HuH-7.5 (cell line): ENCODE results near the gene NSFL1C.
"Not testable (repeated sequence)": the region's sequence is repeated elsewhere in the genome, so short reads cannot be mapped to it uniquely, and the experiment has no call there.

ENCODE experiments used
- DNase-seq: peaks from one replicate; pipeline ENCODE4 v3.0.0; 2011; ENCODE audit warnings: low spot score

NSFL1C gene

DNA sequence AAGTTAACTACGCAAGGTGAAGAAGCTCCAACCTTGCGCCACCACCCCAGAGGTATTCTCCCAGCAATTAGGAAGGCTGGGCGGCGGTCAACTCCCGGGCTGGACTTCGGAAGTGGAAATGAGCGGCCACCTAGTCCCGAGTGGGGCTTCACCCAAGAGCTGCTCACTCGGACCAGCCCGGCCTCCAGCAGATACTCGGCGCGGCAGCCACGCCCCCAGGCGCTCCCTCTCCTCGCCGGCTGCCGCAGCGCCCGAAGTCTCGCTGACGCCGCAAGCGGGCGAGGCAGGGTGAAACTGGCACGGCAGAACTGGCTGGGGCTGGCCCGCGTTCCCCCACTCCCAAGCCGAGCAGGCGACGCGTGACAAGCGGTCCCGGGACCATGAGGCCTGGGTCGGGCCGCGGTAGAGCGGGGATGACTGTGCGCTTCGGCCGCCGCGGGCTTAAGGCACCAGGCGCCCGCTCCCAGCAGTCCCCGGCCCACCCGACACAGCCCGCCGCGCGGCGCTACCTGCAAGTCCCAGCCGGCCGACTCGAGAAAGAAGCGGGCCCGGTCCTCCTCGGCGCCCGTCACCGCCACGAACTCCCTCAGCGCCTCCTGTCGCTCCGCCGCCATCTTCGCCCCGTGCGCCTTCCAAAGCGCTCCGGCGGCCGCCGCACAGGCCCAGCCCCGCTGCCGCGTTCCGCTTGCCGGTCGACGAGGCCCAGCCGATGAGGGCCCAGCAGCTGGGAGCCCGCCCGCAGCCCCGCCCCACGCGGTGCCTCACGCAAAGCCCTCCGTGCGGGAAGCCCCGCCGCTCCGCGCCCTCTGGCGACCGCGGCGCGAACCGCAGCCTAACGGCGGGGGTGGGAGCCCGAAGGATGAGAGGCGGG lies at the start of gene NSFL1C:
NSFL1C (minus strand) TSS at position 639 of the 871 bp plus-strand sequence; CDS start at position 614, 25 bp downstream.
- peak; percentile 94 for DNase-seq

DNA sequence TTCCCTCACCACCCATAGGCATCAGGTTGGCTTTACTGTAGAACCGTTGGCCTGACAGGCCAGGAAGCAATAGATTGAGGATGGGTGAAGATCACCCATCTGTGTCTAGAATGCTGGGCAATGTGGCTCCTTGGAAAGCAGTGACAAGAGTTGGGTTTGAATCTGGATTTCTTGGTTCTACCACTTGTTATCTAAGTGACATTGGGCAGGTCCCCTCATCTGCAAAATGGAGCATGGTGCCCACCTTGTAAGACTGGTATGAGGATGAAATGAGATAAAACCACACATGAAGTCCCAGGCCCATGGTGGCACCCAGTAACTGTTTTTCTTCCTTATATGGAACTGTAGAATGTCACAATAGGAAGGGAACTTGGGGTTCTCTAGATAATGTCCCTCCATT lies 47.2 kb upstream of the NSFL1C start:
- no peak for DNase-seq

DNA sequence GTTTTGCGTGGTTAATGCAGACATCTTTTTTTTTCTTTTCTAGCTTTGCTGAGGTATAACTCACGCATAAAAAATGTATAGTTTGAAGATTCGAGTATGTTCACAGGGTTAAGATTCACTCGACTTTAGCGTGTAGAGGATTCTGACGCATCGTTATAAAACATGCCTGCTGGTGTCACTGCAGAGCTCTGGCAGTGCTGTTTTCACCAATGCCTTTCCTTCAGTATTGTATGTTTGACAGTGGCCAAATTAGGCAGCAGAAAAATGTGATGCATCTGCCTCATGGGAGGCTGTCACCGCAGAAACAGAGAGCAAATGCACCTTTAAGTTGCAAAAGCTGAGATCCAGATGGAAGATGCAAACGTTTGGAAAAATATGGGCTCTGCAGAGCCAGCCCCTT lies 42.6 kb upstream of the NSFL1C start:
- DNase-seq = no peak

DNA sequence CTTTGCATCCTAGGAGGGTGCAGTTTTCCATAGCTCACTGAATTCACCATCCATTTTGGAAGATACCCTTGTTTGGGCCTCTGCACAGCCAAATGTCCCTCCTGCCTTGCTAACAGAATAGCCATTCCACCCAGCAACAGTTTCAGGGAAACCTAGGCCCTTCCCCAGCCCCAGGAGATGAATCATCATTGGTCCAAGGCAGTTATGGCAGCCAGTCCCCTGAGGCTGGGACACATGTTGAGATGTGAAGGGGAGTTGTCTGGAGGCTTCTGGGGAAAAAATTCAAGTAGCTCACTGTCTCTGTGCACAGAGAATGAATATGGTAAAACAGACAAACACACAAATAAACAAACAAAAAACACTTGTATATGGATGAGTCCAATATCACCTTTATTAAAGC lies 41.9 kb upstream of the NSFL1C start:
- DNase-seq = no peak

DNA sequence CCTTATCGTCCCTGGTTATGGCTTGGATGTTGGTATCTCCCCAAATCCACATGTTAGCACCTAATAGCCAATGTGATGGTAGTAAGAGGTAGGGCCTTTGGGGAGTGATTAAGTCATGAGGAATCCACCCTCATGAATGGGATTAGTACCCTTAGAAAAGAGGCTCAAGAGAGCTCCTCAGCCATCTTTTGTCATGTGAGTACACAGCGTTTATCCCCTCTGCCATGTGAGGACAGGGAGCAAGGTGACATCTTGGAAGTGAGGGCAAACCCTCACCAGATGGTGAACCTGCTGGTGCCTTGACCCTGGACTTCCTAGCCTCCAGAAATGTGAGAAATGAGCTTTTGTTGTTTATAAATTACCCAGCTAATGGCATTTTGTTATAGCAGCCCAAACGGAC lies 40.6 kb upstream of the NSFL1C start:
- no peak for DNase-seq

DNA sequence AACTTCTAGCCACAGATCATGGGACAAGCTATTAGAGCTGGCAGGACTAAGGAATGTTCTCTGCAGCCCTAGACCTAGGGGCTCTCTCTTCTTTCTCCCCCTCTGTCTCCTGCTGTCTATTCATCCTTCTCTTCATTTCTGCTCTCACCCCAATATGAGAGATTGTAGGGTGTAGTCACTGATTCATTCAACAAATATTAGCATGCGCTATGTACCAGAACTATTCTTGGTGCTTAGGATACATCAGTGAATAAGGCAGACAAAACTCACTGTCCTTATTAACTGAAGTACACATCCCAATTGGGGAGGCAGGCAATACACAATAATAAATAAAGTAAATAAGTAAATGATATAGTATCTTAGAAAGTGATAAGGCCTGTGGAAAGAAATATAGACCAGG lies 39.2 kb upstream of the NSFL1C start:
- no peak for DNase-seq

DNA sequence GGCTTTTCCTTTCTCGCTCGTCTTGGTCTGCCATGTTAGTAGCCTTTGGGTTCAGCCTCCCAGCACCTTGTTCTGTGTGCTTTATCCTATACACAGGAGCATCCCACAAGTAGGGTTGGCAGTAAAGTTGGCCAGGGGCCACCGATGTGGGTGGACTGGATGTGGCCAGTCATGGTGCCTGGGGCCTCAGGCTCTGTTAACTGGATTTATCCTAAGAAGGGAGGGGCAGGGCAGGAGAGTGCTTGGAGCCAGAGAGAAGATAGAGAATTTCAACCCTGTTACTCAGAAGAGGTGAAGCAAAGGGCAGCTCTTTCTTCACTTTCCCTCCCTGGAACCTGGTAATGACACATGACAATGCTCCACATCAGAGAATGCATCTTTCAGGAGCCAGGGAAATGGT lies 38.7 kb upstream of the NSFL1C start:
- DNase-seq = no peak

DNA sequence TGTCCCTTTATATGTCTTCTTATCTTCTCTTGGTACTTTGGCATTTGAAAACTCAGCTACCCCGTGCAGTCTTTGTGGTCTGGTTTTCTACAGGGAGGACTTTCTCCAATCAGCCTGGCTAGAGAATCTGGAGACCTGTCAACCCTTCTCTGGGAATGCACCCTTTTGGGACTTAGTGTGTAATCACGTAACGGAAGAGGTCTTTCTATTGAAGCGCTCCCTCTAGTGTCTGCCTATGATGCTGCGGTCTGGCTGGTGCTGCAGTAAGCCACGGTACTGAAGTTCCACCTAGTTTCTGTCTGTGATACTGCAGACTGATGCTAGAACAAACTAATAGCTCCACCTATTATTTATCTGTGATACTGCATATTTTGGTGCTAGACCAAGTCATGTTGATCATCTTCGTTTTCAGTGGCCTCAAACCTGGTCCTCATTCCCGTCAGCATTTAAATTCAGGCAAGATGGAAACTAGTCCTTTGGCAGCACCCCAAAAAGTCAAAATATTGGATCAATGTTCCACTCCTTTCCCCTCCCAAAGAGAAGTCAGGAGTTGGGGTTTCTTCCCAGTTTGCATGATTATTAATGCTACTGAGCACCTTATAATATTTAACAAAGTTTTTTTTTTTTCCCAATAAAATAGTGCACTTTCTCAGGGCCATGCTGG lies 37.0 kb upstream of the NSFL1C start:
- peak; percentile 58 for DNase-seq

DNA sequence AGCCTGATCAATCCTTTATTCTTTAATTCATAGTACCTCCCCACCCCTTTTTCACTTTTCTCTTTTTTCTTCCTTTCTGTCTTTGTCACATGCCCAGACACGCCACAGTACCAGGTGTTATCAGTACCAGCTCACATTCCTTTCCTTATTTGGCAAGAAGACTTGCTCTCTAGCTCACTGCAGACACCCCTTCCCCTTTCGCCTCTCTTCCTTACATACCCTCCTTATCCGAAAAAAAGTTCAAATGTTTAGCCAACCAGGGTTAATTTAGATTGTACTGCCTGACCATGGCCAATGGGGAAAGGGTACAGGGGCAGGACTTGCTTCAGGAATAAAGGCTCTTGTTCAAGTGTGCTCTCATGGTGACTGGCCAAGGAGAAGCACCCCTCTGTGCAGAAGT lies 33.8 kb upstream of the NSFL1C start:
- no peak for DNase-seq

DNA sequence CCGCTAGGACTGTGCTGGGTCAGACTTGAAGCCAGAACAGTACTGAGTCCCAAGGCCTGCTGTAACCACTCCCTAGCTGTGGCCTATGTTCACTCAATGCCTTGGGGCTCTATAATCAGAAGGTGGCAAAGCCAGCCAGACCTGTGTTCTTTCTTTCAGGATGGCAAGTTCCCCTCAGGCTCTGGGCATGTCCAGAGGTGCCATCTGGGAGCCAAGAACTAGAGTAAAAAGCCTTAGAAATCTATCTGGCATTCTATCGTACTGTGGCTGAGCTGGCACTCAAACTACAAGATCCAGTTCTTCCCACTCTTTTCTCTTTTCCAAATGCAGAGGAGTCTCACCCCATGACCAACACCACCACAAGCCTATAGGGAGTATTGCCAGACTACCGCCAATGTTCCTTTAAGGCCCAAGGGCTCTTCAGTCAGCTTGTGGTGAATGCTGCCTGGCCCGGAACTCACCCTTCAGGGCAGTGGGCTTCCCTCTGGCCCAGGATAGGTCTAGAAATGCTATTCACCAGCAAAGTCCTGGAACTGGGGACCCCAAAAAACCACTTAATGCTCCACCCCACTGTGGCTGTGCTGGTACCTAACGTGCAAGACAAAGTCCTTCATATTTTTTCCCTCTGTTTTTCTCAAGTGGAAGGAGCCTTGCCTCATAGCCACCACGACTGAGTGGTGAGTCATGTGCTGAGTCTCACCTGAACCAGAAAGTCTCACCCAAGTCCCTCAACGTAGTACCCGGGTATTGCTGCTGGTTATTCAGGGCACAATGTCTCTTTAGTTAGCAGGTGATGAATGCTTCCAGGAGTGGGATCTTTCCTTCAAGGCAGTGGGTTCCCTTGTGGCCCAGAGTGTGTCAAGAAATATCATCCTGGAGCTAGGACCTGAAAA lies 33.1 kb upstream of the NSFL1C start:
- DNase-seq = no peak

DNA sequence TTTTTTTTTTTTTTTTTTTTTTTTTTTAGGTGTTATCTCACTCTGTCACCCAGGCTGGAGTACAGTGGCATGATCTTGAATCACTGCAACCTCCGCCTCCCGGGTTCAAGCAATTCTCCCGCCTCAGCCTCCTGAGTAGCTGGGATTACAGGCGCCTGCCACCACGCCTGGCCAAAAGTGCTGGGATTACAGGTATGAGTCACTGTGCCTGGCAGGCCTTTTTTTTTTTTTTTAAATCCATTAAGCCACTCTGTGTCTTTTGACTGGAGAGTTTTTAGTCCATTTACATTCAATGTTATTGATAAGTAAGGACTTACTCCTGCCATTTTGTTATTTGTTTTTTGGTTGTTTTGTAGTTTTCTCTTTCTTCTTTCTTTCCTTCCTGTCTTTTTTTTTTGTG lies 30.7 kb upstream of the NSFL1C start:
- not testable (repeated sequence) for DNase-seq

DNA sequence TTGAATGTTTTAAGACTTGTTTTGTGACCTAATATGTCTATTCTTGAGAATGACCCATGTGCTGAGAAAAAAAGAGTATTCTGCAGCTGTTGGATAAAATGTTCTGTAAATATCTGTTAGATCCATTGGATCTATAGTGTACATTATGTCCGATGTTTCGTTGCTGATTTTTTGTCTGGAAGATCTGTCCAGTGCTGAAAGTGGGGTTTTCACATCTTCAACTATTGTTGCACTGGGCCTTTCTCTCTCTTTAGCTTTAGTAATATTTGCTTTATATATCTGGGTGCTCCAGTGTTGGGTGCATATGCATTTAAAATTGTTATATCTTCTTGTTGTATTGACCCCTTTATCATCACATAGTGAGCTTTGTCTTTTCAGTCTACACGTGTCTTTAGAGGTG lies 30.3 kb upstream of the NSFL1C start:
- no peak for DNase-seq

DNA sequence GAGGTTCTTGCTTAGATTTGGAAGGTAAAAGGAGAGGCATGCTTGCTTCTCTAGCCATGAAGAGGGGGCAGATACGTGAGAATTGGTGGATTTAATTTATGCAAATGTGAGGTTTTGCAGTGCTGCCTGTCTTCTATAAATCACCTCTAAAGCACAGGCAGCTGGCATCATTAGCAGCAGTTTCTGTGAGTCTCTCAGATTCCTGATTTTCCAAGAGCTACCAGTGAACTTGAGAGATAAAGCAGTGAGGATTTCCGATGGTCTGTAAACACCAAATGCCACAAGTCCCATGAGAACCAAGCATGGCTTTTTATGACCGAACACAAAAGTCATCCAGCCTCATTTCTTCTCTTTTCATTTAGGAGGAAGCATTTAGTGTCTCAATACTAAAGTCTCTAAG lies 27.8 kb upstream of the NSFL1C start:
- DNase-seq = no peak

DNA sequence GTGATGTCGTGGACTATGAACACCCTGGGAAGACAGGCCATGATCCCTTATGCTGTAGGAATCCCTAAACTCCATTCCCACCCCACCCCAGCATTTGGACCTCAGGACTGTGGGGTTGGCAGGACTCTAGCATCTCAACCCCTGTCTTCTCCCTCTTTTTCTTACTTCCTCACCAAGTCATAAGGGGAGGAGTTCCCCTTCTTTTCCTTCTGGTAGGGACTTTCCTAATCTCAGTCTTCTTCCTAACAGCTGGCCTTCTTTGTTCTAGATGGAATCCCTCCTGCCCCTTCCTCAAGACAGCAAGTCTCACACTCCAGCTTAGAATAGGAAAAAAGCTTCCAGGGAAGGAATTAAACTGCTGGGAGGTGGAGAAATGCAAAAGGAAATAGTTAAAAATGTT lies 26.9 kb upstream of the NSFL1C start:
- DNase-seq = no peak

DNA sequence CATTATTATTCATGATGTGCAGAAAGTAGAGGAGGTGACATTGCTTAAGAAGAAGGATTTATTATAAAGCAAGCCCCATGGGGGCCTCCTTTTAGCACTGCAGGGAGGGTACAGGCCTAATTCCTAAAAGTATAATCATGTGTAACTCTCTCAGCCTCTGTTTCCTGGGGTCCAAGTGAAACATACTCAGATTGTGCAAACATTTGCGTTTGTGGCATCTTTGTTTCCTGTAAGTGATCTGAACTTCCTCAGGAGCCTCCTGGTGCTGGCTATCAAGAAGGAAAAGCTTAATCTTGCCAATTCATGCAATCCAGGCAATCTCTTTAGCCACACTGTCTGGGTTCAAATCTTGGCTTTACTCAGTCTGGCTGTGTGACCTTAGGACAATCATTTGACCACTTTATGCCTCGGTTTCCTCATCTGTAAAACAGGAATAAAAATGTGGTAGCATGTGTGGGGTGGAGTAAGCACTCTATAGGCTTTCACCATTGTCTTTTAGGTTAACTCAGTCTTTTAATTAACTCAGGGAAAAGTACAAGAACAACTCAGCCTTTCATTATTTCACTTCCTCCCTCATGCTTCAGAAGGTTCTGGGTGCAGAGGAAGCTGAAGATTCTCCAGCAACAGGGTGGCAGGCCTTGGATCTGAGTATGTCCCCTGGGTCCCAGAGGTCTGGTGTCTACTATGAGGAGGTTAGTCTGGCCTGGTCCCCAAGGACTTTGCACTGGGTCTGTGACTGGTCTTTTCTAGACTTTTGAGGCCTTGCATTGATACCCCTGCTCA lies 25.4 kb upstream of the NSFL1C start:
- no peak for DNase-seq

DNA sequence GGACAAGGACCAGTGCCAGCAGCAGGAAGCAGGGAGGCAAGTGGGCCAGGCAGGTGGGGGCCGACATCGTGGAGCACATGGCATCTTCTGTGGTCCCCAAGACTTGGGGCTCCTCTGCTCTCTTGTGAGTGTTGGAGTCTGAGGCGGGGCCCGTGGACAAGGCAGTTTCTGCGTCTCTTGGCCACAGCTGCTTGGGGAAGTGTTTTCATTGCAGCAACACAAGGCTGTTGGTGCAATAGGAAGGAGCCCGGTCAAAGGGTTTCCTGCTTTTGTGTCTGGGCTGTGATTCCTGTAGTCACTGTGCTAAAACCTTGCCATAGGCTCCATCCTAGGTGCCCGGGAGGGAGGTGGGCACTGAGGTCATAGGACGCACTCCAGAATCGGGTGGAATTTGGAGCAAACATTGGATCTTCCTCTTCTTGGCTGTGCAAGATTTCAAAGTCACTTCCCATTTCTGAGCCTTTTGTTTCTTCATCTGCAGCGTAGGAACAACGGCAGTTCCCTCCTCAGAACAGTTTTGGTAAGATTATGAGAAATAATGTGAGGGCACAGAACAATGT lies 24.7 kb upstream of the NSFL1C start, which contains the start of gene SIRPB2:
SIRPB2 (minus strand) TSS at position 140 of the 560 bp plus-strand sequence; CDS start at position 79, 61 bp downstream.
- DNase-seq = no peak

DNA sequence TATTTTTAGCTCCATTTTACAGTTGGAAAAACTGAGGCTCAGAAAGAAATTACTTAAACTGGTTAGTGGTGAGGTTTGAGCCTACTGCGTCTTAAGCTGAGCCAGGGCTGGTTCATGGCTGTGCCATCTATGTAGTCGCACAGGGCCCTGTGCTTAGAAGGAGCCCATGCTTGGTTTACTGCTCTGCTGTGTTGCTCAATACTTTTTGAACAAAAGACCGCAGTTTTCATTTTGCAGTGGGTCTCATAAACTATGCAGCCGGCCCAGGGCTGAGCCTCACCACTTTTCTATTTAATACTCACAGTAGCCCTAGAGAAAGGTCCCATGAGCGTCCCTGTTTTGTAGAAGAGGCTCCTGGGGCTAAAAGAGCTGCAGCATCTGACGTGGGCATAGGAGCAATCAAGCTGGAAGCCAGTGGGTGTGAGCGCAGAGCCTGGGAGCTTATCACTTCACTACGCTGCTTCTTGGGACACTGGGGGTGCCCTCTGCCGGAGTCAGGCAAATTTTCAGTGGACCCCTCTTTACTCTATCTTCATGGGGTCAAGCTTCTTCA lies 24.1 kb upstream of the NSFL1C start:
- no peak for DNase-seq

DNA sequence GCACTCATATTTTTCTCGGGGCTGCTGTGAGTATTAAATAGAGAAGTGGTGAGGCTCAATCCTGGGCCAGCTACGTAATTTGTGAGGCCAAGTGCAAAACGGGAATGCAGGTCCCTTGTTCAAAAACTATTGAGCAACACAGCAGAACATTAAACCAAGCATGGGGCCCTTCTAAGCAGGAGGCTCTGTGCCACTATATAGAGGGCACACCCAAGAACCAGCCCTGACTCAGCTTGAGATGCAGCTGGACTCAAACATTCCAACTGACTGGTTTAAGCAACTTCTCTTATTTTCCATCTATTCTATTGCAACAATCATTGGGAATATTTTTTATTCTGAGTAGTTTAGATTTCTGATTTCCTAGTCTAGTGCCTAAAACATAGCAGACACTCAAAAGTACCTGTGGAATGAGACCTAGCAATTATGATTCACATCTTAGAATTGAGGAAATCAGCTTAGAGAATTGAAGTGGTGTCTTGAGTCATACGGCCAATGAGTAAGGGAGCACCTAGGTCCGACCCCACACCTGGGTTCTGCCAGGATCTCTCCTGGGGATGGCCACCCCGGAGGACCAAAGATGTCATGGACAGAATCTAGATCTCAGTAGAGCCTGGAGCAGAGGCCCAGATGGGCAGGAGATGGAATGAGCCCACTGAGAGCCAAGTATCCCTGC lies 23.3 kb upstream of the NSFL1C start:
- DNase-seq = no peak

DNA sequence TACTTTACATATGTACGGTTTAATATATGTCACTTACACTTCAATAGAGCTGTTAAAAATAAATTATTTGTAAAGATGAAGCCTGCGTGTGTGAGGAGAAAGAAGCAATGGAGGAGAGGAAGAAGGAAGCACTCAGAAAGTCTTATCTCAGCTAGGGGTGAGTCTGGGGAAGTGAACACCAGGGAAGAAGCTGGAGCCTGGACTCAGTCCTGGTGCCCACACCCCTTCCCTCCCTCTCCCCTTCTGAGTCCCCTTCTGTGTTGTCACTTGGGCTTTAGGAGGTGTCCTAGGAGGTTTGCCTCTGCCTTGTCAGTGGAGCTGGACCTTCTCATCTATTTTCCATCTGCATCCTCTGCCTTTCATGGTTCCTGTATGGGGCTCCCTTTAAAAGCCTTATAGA lies 22.7 kb upstream of the NSFL1C start:
- DNase-seq = no peak

DNA sequence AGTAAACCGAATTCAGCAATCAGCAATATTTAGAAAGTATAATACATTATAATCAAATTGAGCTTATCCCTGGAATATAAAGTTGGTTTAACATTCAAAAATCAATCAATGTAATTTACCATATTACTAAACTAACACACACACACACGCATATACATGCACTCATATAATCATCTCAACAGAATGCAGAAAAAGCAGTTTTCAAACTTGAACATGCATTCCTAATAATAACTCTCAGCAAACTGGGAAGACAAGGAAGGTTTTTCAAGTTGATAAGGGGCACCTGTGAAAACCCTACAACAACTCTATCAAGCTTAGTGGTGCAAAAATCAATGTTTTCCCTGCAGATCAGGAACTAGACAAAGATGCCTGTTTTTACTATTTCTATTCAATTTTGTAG lies 19.9 kb upstream of the NSFL1C start:
- no peak for DNase-seq
